Measurements from ENCODE around the gene POMGNT1.
A peak's percentile ranks its signal among the peaks of the same experiment; 100 is the strongest.

The POMGNT1 gene

DNA sequence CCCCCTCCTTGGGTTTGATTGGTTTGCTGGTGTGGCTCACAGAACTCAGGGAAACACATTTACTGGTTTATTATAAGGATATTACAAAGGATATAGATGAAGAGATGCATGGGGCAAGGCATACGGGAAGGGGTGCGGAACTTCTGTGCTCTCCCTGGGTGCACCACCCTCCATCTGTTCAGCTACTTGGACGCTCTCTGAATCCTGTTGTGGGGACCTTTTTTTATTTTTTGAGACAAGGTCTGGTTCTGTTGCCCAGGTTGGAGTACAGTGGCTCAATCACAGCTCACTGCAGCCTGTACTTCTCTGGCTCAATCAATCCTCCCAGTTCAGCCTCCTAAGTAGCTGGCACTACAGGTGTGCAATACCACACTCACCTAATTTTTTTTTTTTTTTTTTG lies 12.3 kb upstream of the POMGNT1 start:
- no peak for DNase-seq (ENCODE audit: low read depth, low spot score)

- no peak for DNase-seq (ENCODE audit: low read depth, low spot score)
These were observed 8.2 kb upstream of the POMGNT1 start for GRCh38 chr1:46206399-46206798.

DNA sequence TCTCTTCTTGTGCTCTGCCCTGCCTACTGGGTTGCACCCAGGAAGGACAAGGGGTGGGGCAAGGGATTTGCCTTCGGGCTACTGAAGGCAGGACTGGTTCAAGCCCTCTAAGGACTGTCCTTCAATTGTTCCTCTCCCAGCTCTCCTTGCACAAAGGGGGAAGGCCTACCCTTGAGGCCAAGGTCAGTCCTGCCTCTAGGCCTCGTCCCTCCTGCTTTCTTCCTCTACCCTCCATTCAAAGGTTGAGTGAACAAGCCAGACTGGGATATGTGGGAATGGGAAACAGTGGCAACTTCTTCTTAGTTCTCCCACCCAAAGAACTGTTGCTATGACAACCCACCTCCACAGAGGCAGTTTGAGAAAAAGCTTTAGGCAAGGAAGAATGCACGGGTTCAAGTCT lies 7.6 kb upstream of the POMGNT1 start:
- DNase-seq (ENCODE audit: low read depth, low spot score): peak; percentile 47

GRCh38 chr1:46205141-46205540 lies 6.9 kb upstream of the POMGNT1 start:
- DNase-seq (ENCODE audit: low read depth, low spot score): no peak

GRCh38 chr1:46204406-46204742 lies 6.1 kb upstream of the POMGNT1 start:
- DNase-seq (ENCODE audit: low read depth, low spot score): no peak

- DNase-seq (ENCODE audit: low read depth, low spot score): peak; percentile 33
These were observed 5.6 kb upstream of the POMGNT1 start for GRCh38 chr1:46203738-46204405.

DNA sequence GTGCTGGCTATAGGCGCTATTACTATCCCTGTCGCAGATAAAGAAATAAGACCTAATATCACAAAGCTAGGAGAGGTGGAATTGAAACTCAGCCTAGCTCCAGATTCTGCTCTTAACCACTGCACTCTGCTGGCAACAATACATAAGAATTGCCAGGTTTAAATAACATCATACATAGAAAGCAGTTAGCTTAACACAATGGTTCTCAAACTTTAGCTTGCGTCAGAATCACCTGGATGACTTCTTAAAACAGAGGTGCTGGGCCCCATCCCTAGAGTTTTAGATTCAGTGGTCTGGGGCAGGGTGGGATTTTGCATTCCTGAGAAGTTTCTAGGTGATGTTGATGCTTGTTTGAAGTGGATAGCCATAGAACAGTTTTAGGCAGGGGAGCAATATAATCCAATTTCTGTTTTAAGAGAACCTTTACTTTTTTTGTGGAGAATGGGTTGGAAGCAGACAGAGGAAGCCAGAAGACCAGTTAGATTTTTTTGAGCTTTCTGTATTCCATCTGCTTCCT lies 1.1 kb upstream of the POMGNT1 start:
- no peak for DNase-seq (ENCODE audit: low read depth, low spot score)

DNA sequence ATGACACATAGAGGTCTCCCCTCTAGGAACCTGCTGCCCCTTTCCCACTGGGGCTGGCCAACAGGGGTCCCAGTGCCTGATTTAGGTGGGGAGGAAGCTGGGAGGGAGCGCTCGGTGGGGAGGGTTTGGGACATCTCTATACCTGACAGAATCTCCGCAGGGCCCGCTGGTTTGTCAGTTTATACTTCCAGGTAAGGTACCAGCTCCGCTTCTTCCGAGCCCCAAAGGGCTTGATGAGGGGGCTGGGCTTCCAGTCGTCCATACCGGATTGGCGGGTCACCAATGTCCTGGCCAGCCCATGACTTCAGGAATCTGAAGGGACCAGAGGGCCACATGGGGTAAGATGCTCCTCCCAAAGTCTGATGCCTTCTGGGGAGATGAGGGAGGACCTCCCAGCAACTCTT lies 672 bp downstream of the POMGNT1 start:
- DNase-seq (ENCODE audit: low read depth, low spot score): no peak

DNA sequence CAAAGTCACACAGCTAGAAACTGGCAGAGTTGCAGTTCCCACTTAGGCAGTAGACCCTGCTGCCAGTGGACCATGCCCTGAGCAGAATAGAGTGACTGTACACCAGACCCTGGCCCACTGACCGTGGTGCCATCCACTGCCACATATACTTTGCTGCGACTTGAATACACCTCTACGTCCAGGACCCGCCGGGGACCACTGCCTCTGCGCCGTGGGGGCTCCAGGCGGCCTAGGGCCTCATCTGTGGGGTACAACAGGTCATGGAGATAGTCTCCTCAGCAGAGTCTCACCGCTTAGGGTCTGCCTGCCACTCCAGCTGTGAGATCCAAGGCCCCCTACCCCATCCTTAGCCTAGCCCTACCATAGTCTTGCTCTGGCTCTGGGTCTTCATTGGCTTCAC lies 1.6 kb downstream of the POMGNT1 start:
- no peak for DNase-seq (ENCODE audit: low read depth, low spot score)

DNA sequence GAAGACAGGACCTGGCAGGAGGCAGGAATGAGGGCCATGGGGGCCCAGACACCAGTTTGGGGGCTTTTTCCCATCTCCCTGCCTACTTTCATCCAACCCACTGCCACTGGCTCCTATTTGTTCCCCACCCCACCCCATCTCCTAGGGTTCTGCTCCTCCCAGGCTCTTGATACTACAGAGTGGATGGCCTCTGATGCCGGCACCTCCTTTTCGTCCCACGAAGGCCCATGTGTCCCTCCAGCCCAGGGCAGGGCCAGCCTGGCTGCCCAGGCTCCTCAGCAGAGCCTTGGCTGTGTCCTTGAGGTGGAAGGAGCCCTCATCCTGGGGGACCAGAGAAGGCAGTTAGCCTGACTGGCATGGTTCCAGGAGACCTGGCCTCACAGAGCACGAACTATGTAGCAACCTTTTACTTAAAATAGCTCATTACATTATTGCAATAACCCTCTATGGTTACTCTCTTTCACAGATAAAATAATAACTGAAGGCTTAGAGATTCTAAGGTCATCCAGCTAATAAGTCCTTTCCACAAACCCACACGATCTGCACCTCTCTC lies 3.5 kb downstream of the POMGNT1 start:
- no peak for DNase-seq (ENCODE audit: low read depth, low spot score)

GRCh38 chr1:46193984-46194570 lies 4.2 kb downstream of the POMGNT1 start:
- DNase-seq (ENCODE audit: low read depth, low spot score): peak; percentile 97

DNA sequence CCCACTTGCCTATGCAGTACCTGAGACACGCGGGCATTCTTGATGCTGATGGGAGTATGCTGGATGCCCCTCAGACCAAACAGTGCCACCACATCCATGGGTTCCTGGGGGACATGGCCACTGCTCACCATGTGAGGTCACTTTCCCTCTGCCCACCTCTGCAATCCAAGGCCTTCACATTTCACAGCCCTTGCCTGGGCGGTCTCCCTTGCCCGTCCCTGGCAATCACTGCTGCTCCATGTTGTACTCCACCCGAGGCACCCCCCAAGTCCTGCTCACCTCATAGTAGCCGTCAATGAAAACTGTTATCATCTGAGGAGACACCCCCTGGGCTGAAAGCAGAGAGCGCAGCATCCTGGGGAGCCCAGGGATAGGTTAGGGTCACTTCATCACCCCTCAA lies 4.9 kb downstream of the POMGNT1 start:
- DNase-seq (ENCODE audit: low read depth, low spot score): no peak

DNA sequence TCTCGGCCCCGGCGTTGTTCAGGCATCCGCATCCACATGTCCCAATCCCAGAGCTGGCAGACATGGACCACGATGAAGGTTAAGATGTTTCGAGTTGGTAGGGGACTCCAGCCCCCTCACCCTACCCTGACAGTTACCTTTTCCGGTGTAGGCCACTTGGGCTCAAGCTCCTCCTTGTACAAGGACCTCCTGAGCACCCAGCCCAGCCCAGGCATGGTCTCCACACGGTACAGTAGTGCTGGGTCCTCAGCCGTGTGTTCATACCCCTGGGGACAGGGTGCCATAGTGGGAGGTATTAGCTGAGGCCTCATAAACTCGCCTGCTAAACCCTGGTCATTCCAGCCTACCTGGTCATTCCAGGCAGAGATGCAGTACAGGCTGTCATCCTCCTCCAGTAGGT lies 6.1 kb downstream of the POMGNT1 start:
- DNase-seq (ENCODE audit: low read depth, low spot score): no peak

DNA sequence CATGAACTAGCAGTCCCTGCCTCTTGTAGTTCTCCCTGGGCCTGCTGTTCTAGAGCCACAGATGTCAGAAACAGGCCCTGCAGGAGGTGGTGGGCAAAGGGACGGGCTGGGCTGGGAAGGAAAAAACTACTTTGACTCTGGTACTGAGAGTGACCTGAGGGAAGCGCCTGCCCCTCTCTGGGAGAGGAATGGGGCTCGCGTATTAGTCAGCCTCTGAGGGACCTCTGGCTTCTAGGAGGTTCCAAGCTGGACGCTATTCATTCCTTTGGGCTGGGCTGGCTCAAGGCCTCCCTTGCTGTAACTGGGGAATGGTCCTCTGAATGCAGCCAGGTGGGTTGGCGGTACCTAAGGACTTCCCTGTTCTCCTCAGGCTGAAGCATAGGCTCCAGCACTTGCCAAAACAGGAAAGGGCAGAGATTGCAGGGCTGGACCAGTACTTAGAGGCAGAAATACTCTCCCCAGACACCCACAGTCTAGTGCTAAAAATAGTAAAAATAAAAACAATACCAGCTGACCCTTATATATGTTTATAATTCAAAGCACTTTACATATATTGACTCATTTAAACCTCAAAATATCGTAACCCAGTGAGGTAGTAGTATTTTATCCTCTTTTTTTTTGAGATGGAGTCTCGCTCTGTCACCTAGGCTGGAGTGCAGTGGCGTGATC lies 7.1 kb downstream of the POMGNT1 start:
- DNase-seq (ENCODE audit: low read depth, low spot score): no peak

DNA sequence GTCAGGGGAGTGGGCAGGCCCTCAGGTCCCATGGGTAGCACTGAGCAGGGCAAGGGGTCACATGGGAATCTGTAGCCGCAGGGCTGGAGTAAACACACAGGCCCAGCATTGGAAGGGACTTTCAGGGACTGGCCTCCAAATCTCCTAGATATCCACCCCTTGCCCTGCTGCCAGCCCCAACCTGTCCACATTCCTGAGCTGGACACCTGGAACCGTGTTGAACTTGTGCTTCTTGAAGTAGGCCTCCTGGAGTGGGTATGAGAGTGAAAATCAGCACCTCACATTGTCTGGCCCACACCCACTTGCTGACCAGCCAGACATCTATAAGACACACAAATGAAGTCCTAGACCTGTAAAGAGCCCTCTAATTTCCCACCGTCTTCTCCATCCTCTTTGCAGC lies 7.7 kb downstream of the POMGNT1 start:
- no peak for DNase-seq (ENCODE audit: low read depth, low spot score)

- peak; percentile 98 for DNase-seq (ENCODE audit: low read depth, low spot score)
These were observed 9.8 kb downstream of the POMGNT1 start for GRCh38 chr1:46188295-46189030.

GRCh38 chr1:46187106-46187869 lies 10.9 kb downstream of the POMGNT1 start:
- DNase-seq (ENCODE audit: low read depth, low spot score): no peak

GRCh38 chr1:46186076-46186475 lies 12.2 kb downstream of the POMGNT1 start:
- DNase-seq (ENCODE audit: low read depth, low spot score): no peak

GRCh38 chr1:46184920-46185658 lies 13.1 kb downstream of the POMGNT1 start:
- DNase-seq (ENCODE audit: low read depth, low spot score): no peak

- no peak for DNase-seq (ENCODE audit: low read depth, low spot score)
These were observed 14.2 kb downstream of the POMGNT1 start for GRCh38 chr1:46183926-46184557.
